HCT116 (cell line): ENCODE data around the gene IGLL1. TPM values are rescaled to one million over a fixed set of nuclear protein-coding genes. Genes with fewer than 3 reads are reported as not detected.

Experiments
- ATAC-seq: fragments of 200-7000 bp; cut with Tn5 transposase; 2 replicates; pipeline ENCODE4 v1.9.1; 2020; ENCODE audit warnings: mild to moderate bottlenecking, moderate library complexity
- BruUV-seq: library from RNA; stranded (reverse); fragments of 400-500 nt; replicated peaks from 2 replicates; lab custom pipeline; 2021; lab: Mats Ljungman, UMichigan
- CTCF ChIA-PET: fragments of 300-600 bp; sonication (Branson Sonifier 250); formaldehyde crosslinking; loops from one replicate; lab custom pipeline; 2021; ENCODE audit warnings: antibody characterized with exemption; lab: Charles Lee
- POLR2A ChIA-PET: fragments of 300-600, 350-600 bp; sonication (Branson Sonifier 250); formaldehyde crosslinking; loops from one replicate; lab custom pipeline; 2021; ENCODE audit warnings: antibody characterized with exemption; lab: Charles Lee
- RAD21 ChIA-PET, 2 experiments: fragments of 300-600 bp; sonication (Branson Sonifier 250); formaldehyde crosslinking; loops; one replicate each; lab custom pipeline; 2023; ENCODE audit warnings: low total read pairs in 2 of 2; ENCODE audit not compliant: uncharacterized antibody in 2 of 2, unreplicated experiment in 2 of 2, low non-redundant PET in 1 of 2; lab: Charles Lee
- DNase-seq: peaks from one replicate; pipeline ENCODE4 v3.0.0-alpha.2; 2010; ENCODE audit warnings: low read depth, low spot score
- H2AFZ ChIP-seq: fragments of 200-600 bp; shearing (Covaris generic), sonication (generic); 2 replicates; pipeline ENCODE4 v1.6.1; 2017; ENCODE audit warnings: low read depth, mixed run types, mixed read lengths, antibody characterized with exemption, low read length; ENCODE audit not compliant: poor library complexity, severe bottlenecking
- H3K27ac ChIP-seq: 2 replicates; pipeline ENCODE4 v1.5.1; 2012; ENCODE audit warnings: low read depth, low read length
- H3K27me3 ChIP-seq: fragments of 200-600 bp; sonication (generic); 2 replicates; pipeline ENCODE4 v1.6.1; 2016; ENCODE audit warnings: mixed run types, low read length, mixed read lengths; ENCODE audit not compliant: insufficient read depth
- H3K36me3 ChIP-seq, 2 experiments: fragments of 200-500 bp in 1 of 2; fragments of 200-600 bp in 1 of 2; sonication (Bioruptor generic) in 1 of 2; sonication (generic) in 1 of 2; 2 replicates each; pipeline versions ENCODE4 v1.5.1 to v1.6.1; 2014 to 2016; ENCODE audit warnings: low read length in 2 of 2, inconsistent platforms in 1 of 2, mixed read lengths in 1 of 2, mixed run types in 1 of 2; ENCODE audit not compliant: insufficient read depth in 2 of 2, control insufficient read depth in 1 of 2
- H3K4me1 ChIP-seq, 2 experiments: fragments of 200-600 bp in 1 of 2; sonication (generic) in 1 of 2; 2 replicates each; pipeline versions ENCODE4 v1.5.1 to v1.6.1; 2012 to 2017; ENCODE audit warnings: low read length in 2 of 2, inconsistent platforms in 1 of 2, mild to moderate bottlenecking in 1 of 2, mixed read lengths in 1 of 2, mixed run types in 1 of 2, moderate library complexity in 1 of 2; ENCODE audit not compliant: insufficient read depth in 2 of 2, control insufficient read depth in 1 of 2
- H3K4me2 ChIP-seq: fragments of 200-600 bp; sonication (generic); 2 replicates; pipeline ENCODE4 v1.6.1; 2017; ENCODE audit warnings: mixed run types, low read length, mixed read lengths
- H3K4me3 ChIP-seq, 2 experiments: fragments of 200-600 bp in 1 of 2; sonication (generic) in 1 of 2; replicated peaks in 1 of 2; 2 replicates each; pipeline ENCODE4 v1.5.1; 2011 to 2016; ENCODE audit warnings: low read length in 2 of 2, control low read depth in 1 of 2, low read depth in 1 of 2, mild to moderate bottlenecking in 1 of 2, mixed read lengths in 1 of 2, mixed run types in 1 of 2
- H3K79me2 ChIP-seq: fragments of 200-600 bp; sonication (generic); 2 replicates; pipeline ENCODE4 v1.6.1; 2017; ENCODE audit warnings: mild to moderate bottlenecking, mixed run types, low read length, moderate library complexity, mixed read lengths; ENCODE audit not compliant: insufficient read depth
- H3K9ac ChIP-seq: fragments of 200-600 bp; sonication (generic); 2 replicates; pipeline ENCODE4 v1.6.1; 2016; ENCODE audit warnings: low read length, mixed read lengths
- H3K9me2 ChIP-seq: fragments of 200-600 bp; sonication (generic), shearing (Covaris generic); 2 replicates; pipeline ENCODE4 v1.6.1; 2017; ENCODE audit warnings: mixed run types, mild to moderate bottlenecking, moderate library complexity; ENCODE audit not compliant: insufficient read depth
- H3K9me3 ChIP-seq, 2 experiments: fragments of 200-500 bp in 1 of 2; fragments of 200-600 bp in 1 of 2; sonication (Bioruptor generic) in 1 of 2; sonication (generic) in 1 of 2; 2 replicates each; pipeline ENCODE4 v1.6.1; 2014 to 2017; ENCODE audit warnings: low read length in 2 of 2, mixed read lengths in 2 of 2, inconsistent platforms in 1 of 2, low read depth in 1 of 2, mild to moderate bottlenecking in 1 of 2, mixed run types in 1 of 2, moderate library complexity in 1 of 2; ENCODE audit not compliant: control insufficient read depth in 1 of 2, insufficient read depth in 1 of 2
- H4K20me1 ChIP-seq: fragments of 200-600 bp; sonication (generic), shearing (Covaris generic); 2 replicates; pipeline ENCODE4 v1.6.1; 2017; ENCODE audit warnings: mixed run types, mild to moderate bottlenecking, moderate library complexity; ENCODE audit not compliant: insufficient read depth
- CBX3 ChIP-seq: IDR thresholded peaks from 2 replicates; pipeline ENCODE4 v1.6.1; 2012; ENCODE audit warnings: low read depth
- CEBPB ChIP-seq: IDR thresholded peaks from 2 replicates; pipeline ENCODE4 v1.6.1; 2012; ENCODE audit warnings: low read depth
- ELF1 ChIP-seq: IDR thresholded peaks from 2 replicates; pipeline ENCODE4 v1.6.1; 2012; ENCODE audit warnings: low read depth, borderline replicate concordance
- EZH2 ChIP-seq: fragments of 200-600 bp; sonication (generic); IDR thresholded peaks from 2 replicates; pipeline ENCODE4 v1.6.1; 2017; ENCODE audit warnings: antibody characterized with exemption, mixed run types
- EZH2phosphoT487 ChIP-seq: fragments of 200-600 bp; IDR thresholded peaks from 2 replicates; pipeline ENCODE4 v1.6.1; 2018; ENCODE audit warnings: antibody characterized with exemption, borderline replicate concordance
- FOSL1 ChIP-seq: IDR thresholded peaks from 2 replicates; pipeline ENCODE4 v1.6.1; 2012; ENCODE audit warnings: low read depth
- JUND ChIP-seq: IDR thresholded peaks from 2 replicates; pipeline ENCODE4 v1.6.1; 2012
- POLR2A ChIP-seq: IDR thresholded peaks from 2 replicates; pipeline ENCODE4 v1.7.0; 2011; ENCODE audit warnings: borderline replicate concordance; ENCODE audit not compliant: insufficient read depth, insufficient read length; ENCODE audit errors: extremely low read depth
- RAD21 ChIP-seq: IDR thresholded peaks from 2 replicates; pipeline ENCODE4 v1.6.1; 2012; ENCODE audit warnings: low read depth, mild to moderate bottlenecking
- SIN3A ChIP-seq: IDR thresholded peaks from 2 replicates; pipeline ENCODE4 v1.6.1; 2012; ENCODE audit warnings: low read depth
- SP1 ChIP-seq: IDR thresholded peaks from 2 replicates; pipeline ENCODE4 v1.6.1; 2012; ENCODE audit warnings: low read depth
- SRF ChIP-seq: IDR thresholded peaks from 2 replicates; pipeline ENCODE4 v1.6.1; 2012; ENCODE audit warnings: low read depth
- YY1 ChIP-seq: IDR thresholded peaks from 2 replicates; pipeline ENCODE4 v1.6.1; 2011; ENCODE audit warnings: low read length, low read depth, moderate library complexity, mild to moderate bottlenecking; ENCODE audit not compliant: insufficient replicate concordance; ENCODE audit errors: extremely low read depth
- ZFX ChIP-seq: fragments of 450-650 bp; IDR thresholded peaks from 2 replicates; pipeline ENCODE4 v1.6.1; 2017
- ZNF274 ChIP-seq: fragments of 200-500 bp; sonication (Bioruptor generic); IDR thresholded peaks from 2 replicates; pipeline ENCODE4 v1.6.1; 2014; ENCODE audit warnings: mild to moderate bottlenecking, low read depth, low read length, inconsistent platforms
- intact Hi-C: fragments of 100-400 bp; cut with micrococcal nuclease; formaldehyde crosslinking; loops from 2 replicates; pipeline ENCODE4 v1.10.0; 2022
- total RNA-seq: library from RNA; stranded (reverse); gene quantifications from one replicate; pipeline ENCODE4 v1.2.1, GENCODE V29; 2021; ENCODE audit not compliant: unreplicated experiment
- TF ChIP-seq, protein P1 (sequence below): IDR thresholded peaks from 2 replicates; pipeline ENCODE4 v1.6.1; 2012
- TF ChIP-seq, protein P2 (sequence below), 3 experiments: fragments of 200-600 bp in 1 of 3; sonication (generic) in 1 of 3; IDR thresholded peaks in 2 of 3; conservative IDR thresholded peaks in 1 of 3; 2 replicates each; pipeline ENCODE4 v1.5.1; 2012 to 2017; ENCODE audit warnings: low read depth in 2 of 3, low read length in 2 of 3, antibody characterized with exemption in 1 of 3, borderline replicate concordance in 1 of 3, control low read depth in 1 of 3, mild to moderate bottlenecking in 1 of 3, mixed read lengths in 1 of 3, mixed run types in 1 of 3, moderate library complexity in 1 of 3; ENCODE audit not compliant: insufficient read depth in 1 of 3
- TF ChIP-seq, protein P3 (sequence below): IDR thresholded peaks from 2 replicates; pipeline ENCODE4 v1.6.1; 2012
- TF ChIP-seq, protein P4 (sequence below): IDR thresholded peaks from 2 replicates; pipeline ENCODE4 v1.6.1; 2011; ENCODE audit warnings: mild to moderate bottlenecking, low read length, moderate library complexity; ENCODE audit not compliant: insufficient replicate concordance; ENCODE audit errors: extremely low read depth

Gene IGLL1
- total RNA-seq, 1 experiment from 2014 or later, result not detected

DNA sequence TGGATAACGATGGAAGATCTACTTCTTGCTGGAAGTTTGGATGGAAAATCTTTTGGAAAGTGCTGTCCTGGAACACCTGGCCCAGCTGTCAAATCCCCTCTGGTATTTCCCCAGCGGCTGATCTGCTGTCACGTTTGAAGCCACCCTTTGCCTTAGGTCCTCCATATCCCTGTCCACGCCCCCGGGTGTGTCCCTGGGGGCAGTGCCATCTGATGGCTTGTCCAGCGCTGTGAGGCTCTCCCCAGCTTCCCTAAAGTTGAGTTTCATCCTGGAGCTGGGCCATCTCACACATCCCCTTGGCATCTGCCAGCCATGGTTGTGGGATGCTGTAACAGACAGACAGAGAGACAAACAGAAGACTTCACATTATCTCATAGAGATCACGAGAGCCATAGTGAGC lies 3.1 kb upstream of the IGLL1 start:
- ChIA-PET CTCF (interaction anchor here (0.7 kb wide), 1 partner anchor 8 kb away, joined by 4 read pairs; no protein-coding TSS in a partner anchor), RAD21 (no interaction called here), POLR2A (no interaction called here)
- no peak for ATAC-seq
- H3K9me3 ChIP-seq, result no peaks in the 10 kb centered on the region
- H3K4me1 ChIP-seq, result no peaks in the 10 kb centered on the region
- H2AFZ ChIP-seq, result no peak overlapping the region
- no peak for DNase-seq
- no peaks in the 10 kb centered on the region for H3K9me2 ChIP-seq
- H4K20me1 ChIP-seq, result no peaks in the 10 kb centered on the region
- no peak overlapping the region for H3K9ac ChIP-seq
- H3K36me3 ChIP-seq, result no peaks in the 10 kb centered on the region
- H3K27ac ChIP-seq, result no peak overlapping the region
- TF ChIP-seq CBX3 (no peak), CEBPB (no peak), ELF1 (no peak), SRF (no peak), EZH2 (no peak), ZNF274 (no peak), POLR2A (no peak), SP1 (no peak), YY1 (no peak), EZH2phosphoT487 (no peak), RAD21 (no peak), ZFX (no peak), FOSL1 (no peak), SIN3A (no peak), JUND (no peak)
- TF ChIP-seq, protein P1, sequence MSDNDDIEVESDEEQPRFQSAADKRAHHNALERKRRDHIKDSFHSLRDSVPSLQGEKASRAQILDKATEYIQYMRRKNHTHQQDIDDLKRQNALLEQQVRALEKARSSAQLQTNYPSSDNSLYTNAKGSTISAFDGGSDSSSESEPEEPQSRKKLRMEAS, result no peak
- TF ChIP-seq, protein P2, sequence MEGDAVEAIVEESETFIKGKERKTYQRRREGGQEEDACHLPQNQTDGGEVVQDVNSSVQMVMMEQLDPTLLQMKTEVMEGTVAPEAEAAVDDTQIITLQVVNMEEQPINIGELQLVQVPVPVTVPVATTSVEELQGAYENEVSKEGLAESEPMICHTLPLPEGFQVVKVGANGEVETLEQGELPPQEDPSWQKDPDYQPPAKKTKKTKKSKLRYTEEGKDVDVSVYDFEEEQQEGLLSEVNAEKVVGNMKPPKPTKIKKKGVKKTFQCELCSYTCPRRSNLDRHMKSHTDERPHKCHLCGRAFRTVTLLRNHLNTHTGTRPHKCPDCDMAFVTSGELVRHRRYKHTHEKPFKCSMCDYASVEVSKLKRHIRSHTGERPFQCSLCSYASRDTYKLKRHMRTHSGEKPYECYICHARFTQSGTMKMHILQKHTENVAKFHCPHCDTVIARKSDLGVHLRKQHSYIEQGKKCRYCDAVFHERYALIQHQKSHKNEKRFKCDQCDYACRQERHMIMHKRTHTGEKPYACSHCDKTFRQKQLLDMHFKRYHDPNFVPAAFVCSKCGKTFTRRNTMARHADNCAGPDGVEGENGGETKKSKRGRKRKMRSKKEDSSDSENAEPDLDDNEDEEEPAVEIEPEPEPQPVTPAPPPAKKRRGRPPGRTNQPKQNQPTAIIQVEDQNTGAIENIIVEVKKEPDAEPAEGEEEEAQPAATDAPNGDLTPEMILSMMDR (IDR thresholded peaks at IDR 0.05 in 2 of 3, conservative IDR thresholded peaks at IDR 0.05 in 1 of 3; ENCODE audit: borderline replicate concordance in 1 of 3, insufficient read depth in 1 of 3, low read depth in 2 of 3, low read length in 2 of 3), result no peak
- TF ChIP-seq, protein P3, sequence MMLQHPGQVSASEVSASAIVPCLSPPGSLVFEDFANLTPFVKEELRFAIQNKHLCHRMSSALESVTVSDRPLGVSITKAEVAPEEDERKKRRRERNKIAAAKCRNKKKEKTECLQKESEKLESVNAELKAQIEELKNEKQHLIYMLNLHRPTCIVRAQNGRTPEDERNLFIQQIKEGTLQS, result no peak
- TF ChIP-seq, protein P4, sequence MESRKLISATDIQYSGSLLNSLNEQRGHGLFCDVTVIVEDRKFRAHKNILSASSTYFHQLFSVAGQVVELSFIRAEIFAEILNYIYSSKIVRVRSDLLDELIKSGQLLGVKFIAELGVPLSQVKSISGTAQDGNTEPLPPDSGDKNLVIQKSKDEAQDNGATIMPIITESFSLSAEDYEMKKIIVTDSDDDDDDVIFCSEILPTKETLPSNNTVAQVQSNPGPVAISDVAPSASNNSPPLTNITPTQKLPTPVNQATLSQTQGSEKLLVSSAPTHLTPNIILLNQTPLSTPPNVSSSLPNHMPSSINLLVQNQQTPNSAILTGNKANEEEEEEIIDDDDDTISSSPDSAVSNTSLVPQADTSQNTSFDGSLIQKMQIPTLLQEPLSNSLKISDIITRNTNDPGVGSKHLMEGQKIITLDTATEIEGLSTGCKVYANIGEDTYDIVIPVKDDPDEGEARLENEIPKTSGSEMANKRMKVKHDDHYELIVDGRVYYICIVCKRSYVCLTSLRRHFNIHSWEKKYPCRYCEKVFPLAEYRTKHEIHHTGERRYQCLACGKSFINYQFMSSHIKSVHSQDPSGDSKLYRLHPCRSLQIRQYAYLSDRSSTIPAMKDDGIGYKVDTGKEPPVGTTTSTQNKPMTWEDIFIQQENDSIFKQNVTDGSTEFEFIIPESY, result no peak
- no peak overlapping the region for H3K4me3 ChIP-seq
- H3K27me3 ChIP-seq, result no peaks in the 10 kb centered on the region
- no TSS peak for BruUV-seq
- intact Hi-C loops, result no loop called here
- H3K79me2 ChIP-seq, result no peaks in the 10 kb centered on the region
- H3K4me2 ChIP-seq, result no peak overlapping the region
